ENCODE measurements around the gene TEX38. TPM values are rescaled to one million over a fixed set of nuclear protein-coding genes. Genes with fewer than 3 reads are reported as not detected.

TEX38 gene
- total RNA-seq, 3 donors from 2014 or later (not counting 1 experiment from before 2014, with no cell fraction given) = 0.26 to 0.75 TPM; not detected in 1

DNA sequence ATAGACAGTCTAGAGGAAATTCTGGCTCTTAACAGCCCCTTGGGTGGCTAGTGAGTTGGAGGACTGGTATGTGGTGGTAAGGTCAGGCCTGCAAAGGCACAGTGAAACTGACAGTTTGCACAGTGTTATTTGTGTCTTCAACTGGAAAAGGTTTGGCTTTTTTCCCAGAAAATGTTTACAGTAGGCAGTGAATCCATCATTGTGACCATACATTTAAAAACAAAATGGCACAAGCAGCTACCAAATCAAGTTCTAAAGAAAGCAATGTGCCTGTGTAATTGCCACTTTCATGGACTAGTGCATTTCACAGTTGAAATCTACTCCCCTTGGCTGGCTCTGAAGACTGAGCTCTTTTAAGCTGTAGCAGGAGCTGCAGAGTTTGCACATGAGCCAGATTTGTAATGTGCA, 28.3 kb upstream of the TEX38 start:
- intact Hi-C loops (cut with micrococcal nuclease) = no loop called here
- no peak for ATAC-seq
- Mint-ChIP-seq H3K9me3 (no peaks in the 10 kb centered on the region), H3K27ac (no peak overlapping the region), H3K4me3 (no peak overlapping the region), H3K36me3 (peaks cover 9% of the 10 kb centered on the region), H3K4me1 (no peaks in the 10 kb centered on the region), H3K27me3 (ENCODE audit: low read depth in 2 of 2) (no peaks in the 10 kb centered on the region)
- Histone ChIP-seq H3K4me1 (ENCODE audit: control insufficient read depth, insufficient read depth, low read length) (no peaks in the 10 kb centered on the region), H3K27me3 (ENCODE audit: control insufficient read depth, insufficient read depth, low read length) (no peaks in the 10 kb centered on the region), H3K4me3 (ENCODE audit: low read length) (no peak overlapping the region), H3K9me3 (ENCODE audit: control insufficient read depth, insufficient read depth, low read length) (no peaks in the 10 kb centered on the region), H3K36me3 (ENCODE audit: control insufficient read depth, insufficient read depth, low read length) (peaks cover 19% of the 10 kb centered on the region), H3K27ac (ENCODE audit: low read length) (no peak overlapping the region)
- TF ChIP-seq, protein P1, sequence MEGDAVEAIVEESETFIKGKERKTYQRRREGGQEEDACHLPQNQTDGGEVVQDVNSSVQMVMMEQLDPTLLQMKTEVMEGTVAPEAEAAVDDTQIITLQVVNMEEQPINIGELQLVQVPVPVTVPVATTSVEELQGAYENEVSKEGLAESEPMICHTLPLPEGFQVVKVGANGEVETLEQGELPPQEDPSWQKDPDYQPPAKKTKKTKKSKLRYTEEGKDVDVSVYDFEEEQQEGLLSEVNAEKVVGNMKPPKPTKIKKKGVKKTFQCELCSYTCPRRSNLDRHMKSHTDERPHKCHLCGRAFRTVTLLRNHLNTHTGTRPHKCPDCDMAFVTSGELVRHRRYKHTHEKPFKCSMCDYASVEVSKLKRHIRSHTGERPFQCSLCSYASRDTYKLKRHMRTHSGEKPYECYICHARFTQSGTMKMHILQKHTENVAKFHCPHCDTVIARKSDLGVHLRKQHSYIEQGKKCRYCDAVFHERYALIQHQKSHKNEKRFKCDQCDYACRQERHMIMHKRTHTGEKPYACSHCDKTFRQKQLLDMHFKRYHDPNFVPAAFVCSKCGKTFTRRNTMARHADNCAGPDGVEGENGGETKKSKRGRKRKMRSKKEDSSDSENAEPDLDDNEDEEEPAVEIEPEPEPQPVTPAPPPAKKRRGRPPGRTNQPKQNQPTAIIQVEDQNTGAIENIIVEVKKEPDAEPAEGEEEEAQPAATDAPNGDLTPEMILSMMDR (IDR thresholded peaks at IDR 0.05) = no peak
- DNase-seq = no peak

DNA sequence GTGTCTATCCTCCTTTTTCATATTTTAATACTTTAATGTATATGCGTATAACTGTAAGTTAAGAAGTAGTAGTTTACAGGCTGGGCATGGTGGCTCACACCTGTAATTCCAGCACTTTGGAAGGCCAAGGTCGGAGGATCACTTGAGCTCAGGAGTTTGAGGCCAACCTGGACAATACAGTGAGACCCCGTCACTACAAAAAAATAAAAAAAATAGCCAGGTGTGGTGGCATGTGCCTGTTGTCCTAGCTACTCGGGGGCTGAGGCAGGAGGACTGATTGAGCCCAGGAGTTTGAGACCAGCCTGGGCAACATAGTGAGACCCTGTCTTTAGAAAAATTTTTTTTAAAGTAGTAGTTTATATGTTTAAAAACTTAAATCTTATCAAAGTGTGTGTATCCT, 25.8 kb upstream of the TEX38 start:
- no peaks in the 10 kb centered on the region for H3K27me3 Mint-ChIP-seq (ENCODE audit: low read depth in 2 of 2)
- H3K36me3 Mint-ChIP-seq = peaks cover 19% of the 10 kb centered on the region
- H3K9me3 Mint-ChIP-seq = peaks cover 0 to 2% of the 10 kb centered on the region in 2 donors

DNA sequence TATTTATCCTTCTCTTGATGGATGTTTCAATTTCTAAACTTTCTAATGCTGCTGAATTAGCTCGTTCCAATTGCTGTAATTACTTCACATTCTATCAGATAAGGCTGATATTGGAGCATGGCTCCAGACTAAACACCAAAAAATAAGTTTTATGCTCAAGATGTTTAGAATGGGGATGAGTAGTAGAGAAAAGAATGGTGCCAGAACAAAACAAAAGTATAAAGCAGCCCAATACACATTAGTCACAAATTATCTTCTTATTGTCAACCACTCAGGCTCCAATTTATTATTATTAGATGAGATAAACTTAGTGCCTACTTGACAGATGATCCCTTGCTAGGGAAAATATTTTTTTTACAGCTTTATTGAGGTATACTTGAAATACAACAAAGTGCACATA, 25.3 kb upstream of the TEX38 start:
- Histone ChIP-seq H3K27me3 (ENCODE audit: control insufficient read depth, insufficient read depth, low read length) (no peaks in the 10 kb centered on the region), H3K27ac (ENCODE audit: low read length) (no peak overlapping the region), H3K4me3 (ENCODE audit: low read length) (no peak overlapping the region), H3K4me1 (ENCODE audit: control insufficient read depth, insufficient read depth, low read length) (no peaks in the 10 kb centered on the region), H3K9me3 (ENCODE audit: control insufficient read depth, insufficient read depth, low read length) (no peaks in the 10 kb centered on the region), H3K36me3 (ENCODE audit: control insufficient read depth, insufficient read depth, low read length) (peaks cover 20% of the 10 kb centered on the region)
- Mint-ChIP-seq H3K36me3 (peaks cover 22% of the 10 kb centered on the region), H3K27ac (no peak overlapping the region), H3K9me3 (peaks cover 0 to 2% of the 10 kb centered on the region in 2 donors), H3K4me3 (no peak overlapping the region), H3K27me3 (ENCODE audit: low read depth in 2 of 2) (no peaks in the 10 kb centered on the region), H3K4me1 (no peaks in the 10 kb centered on the region)
- intact Hi-C loops (cut with micrococcal nuclease) = no loop called here
- ATAC-seq (no peak), DNase-seq (no peak)
- TF ChIP-seq, protein P1 (IDR thresholded peaks at IDR 0.05) = no peak
- WGBS (ENCODE audit: insufficient coverage) = 100% methylated on average over 1 of the region's 1 CpG

More for the DNA sequence above, 25.8 kb upstream of the TEX38 start:
- intact Hi-C loops (cut with micrococcal nuclease) = no loop called here
- Histone ChIP-seq H3K27me3 (ENCODE audit: control insufficient read depth, insufficient read depth, low read length) (no peaks in the 10 kb centered on the region), H3K27ac (ENCODE audit: low read length) (no peak overlapping the region), H3K4me1 (ENCODE audit: control insufficient read depth, insufficient read depth, low read length) (no peaks in the 10 kb centered on the region), H3K4me3 (ENCODE audit: low read length) (no peak overlapping the region), H3K9me3 (ENCODE audit: control insufficient read depth, insufficient read depth, low read length) (no peaks in the 10 kb centered on the region), H3K36me3 (ENCODE audit: control insufficient read depth, insufficient read depth, low read length) (peaks cover 20% of the 10 kb centered on the region)
- WGBS (ENCODE audit: insufficient coverage) = 96% methylated on average over 4 of the region's 4 CpGs
- Mint-ChIP-seq H3K4me3 (no peak overlapping the region), H3K4me1 (no peaks in the 10 kb centered on the region), H3K27ac (no peak overlapping the region)
- TF ChIP-seq, protein P1 (IDR thresholded peaks at IDR 0.05) = no peak
- no peak for ATAC-seq
- DNase-seq = no peak

DNA sequence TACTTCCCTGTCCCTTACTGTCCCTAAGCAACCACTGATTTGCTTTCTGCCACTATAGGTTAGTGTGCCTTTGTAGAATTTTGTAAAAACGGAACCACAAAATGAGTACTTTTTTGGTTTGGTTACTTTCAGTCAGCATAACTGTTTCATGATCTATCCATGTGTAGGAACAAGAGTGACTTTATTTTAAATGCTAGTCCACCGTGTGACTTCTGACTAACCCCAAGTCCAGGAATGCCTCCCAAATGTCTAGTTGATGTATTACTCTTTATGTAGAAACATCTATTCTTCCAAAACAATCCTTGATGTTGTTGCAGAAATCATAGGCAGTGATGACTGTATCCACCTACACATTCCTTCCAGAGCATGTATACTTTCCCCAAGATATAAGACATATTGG, 24.8 kb upstream of the TEX38 start:
- no peaks in the 10 kb centered on the region for H3K9me3 ChIP-seq (ENCODE audit: control insufficient read depth, insufficient read depth, low read length)
- H3K27me3 ChIP-seq (ENCODE audit: control insufficient read depth, insufficient read depth, low read length) = no peaks in the 10 kb centered on the region
- DNase-seq (no peak), ATAC-seq (no peak)
- H3K9me3 Mint-ChIP-seq = peaks cover 0 to 2% of the 10 kb centered on the region in 2 donors
- H3K4me1 Mint-ChIP-seq = no peaks in the 10 kb centered on the region
- TF ChIP-seq, protein P1 (IDR thresholded peaks at IDR 0.05) = no peak
- H3K27ac Mint-ChIP-seq = no peak overlapping the region
- H3K4me3 ChIP-seq (ENCODE audit: low read length) = no peak overlapping the region
- no peaks in the 10 kb centered on the region for H3K27me3 Mint-ChIP-seq (ENCODE audit: low read depth in 2 of 2)
- H3K4me1 ChIP-seq (ENCODE audit: control insufficient read depth, insufficient read depth, low read length) = no peaks in the 10 kb centered on the region
- no peak overlapping the region for H3K4me3 Mint-ChIP-seq
- peaks cover 22% of the 10 kb centered on the region for H3K36me3 Mint-ChIP-seq
- H3K27ac ChIP-seq (ENCODE audit: low read length) = no peak overlapping the region
- 100% methylated on average over 2 of the region's 2 CpGs for whole genome bisulfite sequencing (ENCODE audit: insufficient coverage)
- H3K36me3 ChIP-seq (ENCODE audit: control insufficient read depth, insufficient read depth, low read length) = peaks cover 15% of the 10 kb centered on the region
- intact Hi-C loops (cut with micrococcal nuclease) = no loop called here

Measured in natural killer cell (primary cell).